Measurements from ENCODE around the gene CEP350.

GRCh38 chr1:179984101-179984500, 29.5 kb downstream of the CEP350 start:
- no peak for TF ChIP-seq CTCF (conservative IDR thresholded peaks at IDR 0.05 in 1 of 2, IDR thresholded peaks at IDR 0.05 in 1 of 2; ENCODE audit: extremely low read depth in 1 of 2, insufficient read depth in 1 of 2, low read depth in 1 of 2, low read length in 2 of 2)
- no peak for TF ChIP-seq EZH2 (IDR thresholded peaks at IDR 0.05; ENCODE audit: borderline replicate concordance, low read length)
